H1 (cell line): ENCODE measurements around the gene MRM3. TPM values are rescaled to one million over a fixed set of nuclear protein-coding genes. Genes with fewer than 3 reads are reported as not detected.

Source experiments
- ASH2L ChIP-seq: fragments of 200-600, 300-600 bp; sonication (generic); IDR thresholded peaks from one replicate; pipeline ENCODE4 v1.7.1; 2017; ENCODE audit warnings: low read length
- CHD7 ChIP-seq: fragments of 300-600 bp; sonication (generic); IDR thresholded peaks from 2 replicates; pipeline ENCODE4 v1.7.1; 2012; ENCODE audit warnings: low read length, moderate library complexity, mild to moderate bottlenecking, inconsistent platforms; ENCODE audit not compliant: insufficient replicate concordance
- KDM5A ChIP-seq: fragments of 200-600 bp; IDR thresholded peaks from 2 replicates; pipeline ENCODE4 v1.7.1; 2012; ENCODE audit warnings: mild to moderate bottlenecking, low read length, inconsistent platforms, mixed read lengths
- PHF8 ChIP-seq: fragments of 200-600 bp; sonication (generic); conservative IDR thresholded peaks from 2 replicates; pipeline ENCODE4 v1.7.1; 2012; ENCODE audit warnings: low read depth, mild to moderate bottlenecking, inconsistent platforms, low read length, moderate library complexity
- POU5F1 ChIP-seq: IDR thresholded peaks from 2 replicates; pipeline ENCODE4 v1.6.1; 2011; ENCODE audit warnings: low read depth, mild to moderate bottlenecking, low read length, moderate library complexity
- SP4 ChIP-seq: IDR thresholded peaks from 2 replicates; pipeline ENCODE4 v1.6.1; 2012; ENCODE audit warnings: low read length, inconsistent platforms
- SUZ12 ChIP-seq: fragments of 200-600 bp; sonication (generic); IDR thresholded peaks from 2 replicates; pipeline ENCODE4 v1.6.1; 2012; ENCODE audit warnings: mild to moderate bottlenecking, inconsistent platforms, low read length, moderate library complexity, mixed read lengths
- polyA plus RNA-seq, 7 experiments: library from polyadenylated mRNA; depleted of rRNA in 3 of 7; stranded (reverse) in 5 of 7; unstranded in 2 of 7; fragments of >200 nt in 5 of 7; fragments of 200-250 nt in 2 of 7; gene quantifications; 1 replicate in 5 of 7; 2 replicates in 1 of 7; 4 replicates in 1 of 7; pipeline versions ENCODE4 v1.2.1 to v1.2.3, GENCODE V29; 2011 to 2013; ENCODE audit warnings: missing spikeins in 2 of 7, mixed read lengths in 2 of 7
- total RNA-seq: library from RNA; stranded (reverse); fragmentation: NEBNext Ultra II Directional; extraction: Animal tissue kit (Norgen Biotek cat#: 25700); gene quantifications from 2 replicates; pipeline ENCODE4 v1.2.1, GENCODE V29; 2021
- TF ChIP-seq, protein P1 (sequence below): IDR thresholded peaks from 2 replicates; pipeline ENCODE4 v1.6.1; 2012; ENCODE audit warnings: inconsistent platforms

Gene MRM3
- total and polyA plus RNA-seq, 2 of the 8 experiments (the other 6 are each of a cell fraction or from before 2014, with no cell fraction given), result 10.1 to 20.8 TPM

GRCh38 chr17:753418-753817 lies 28.7 kb upstream of the MRM3 start (continued):
- TF ChIP-seq POU5F1 (no peak), CHD7 (no peak), PHF8 (no peak), SP4 (no peak), SUZ12 (no peak), ASH2L (no peak), KDM5A (no peak)
- TF ChIP-seq, protein P1, sequence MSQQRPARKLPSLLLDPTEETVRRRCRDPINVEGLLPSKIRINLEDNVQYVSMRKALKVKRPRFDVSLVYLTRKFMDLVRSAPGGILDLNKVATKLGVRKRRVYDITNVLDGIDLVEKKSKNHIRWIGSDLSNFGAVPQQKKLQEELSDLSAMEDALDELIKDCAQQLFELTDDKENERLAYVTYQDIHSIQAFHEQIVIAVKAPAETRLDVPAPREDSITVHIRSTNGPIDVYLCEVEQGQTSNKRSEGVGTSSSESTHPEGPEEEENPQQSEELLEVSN, result no peak
